IPS-15b (cell line): Measurements from ENCODE around the gene ARHGEF28.

Experiments
- H3K27me3 ChIP-seq: one replicate; pipeline ENCODE4 v1.6.1; 2013; ENCODE audit warnings: low read length; ENCODE audit not compliant: control insufficient read depth, insufficient read depth
- H3K36me3 ChIP-seq: one replicate; pipeline ENCODE4 v1.6.1; 2013; ENCODE audit warnings: low read length; ENCODE audit not compliant: control insufficient read depth, insufficient read depth
- H3K4me1 ChIP-seq: one replicate; pipeline ENCODE4 v1.6.1; 2013; ENCODE audit warnings: mild to moderate bottlenecking, low read length; ENCODE audit not compliant: control insufficient read depth, insufficient read depth
- H3K4me3 ChIP-seq: one replicate; pipeline ENCODE4 v1.5.1; 2013; ENCODE audit warnings: low read depth, low read length
- H3K9ac ChIP-seq: one replicate; pipeline ENCODE4 v1.6.1; 2013; ENCODE audit warnings: low read depth, mild to moderate bottlenecking, low read length
- H3K9me3 ChIP-seq: one replicate; pipeline ENCODE4 v1.6.1; 2013; ENCODE audit warnings: mild to moderate bottlenecking, low read length; ENCODE audit not compliant: control insufficient read depth, insufficient read depth

Gene ARHGEF28

DNA sequence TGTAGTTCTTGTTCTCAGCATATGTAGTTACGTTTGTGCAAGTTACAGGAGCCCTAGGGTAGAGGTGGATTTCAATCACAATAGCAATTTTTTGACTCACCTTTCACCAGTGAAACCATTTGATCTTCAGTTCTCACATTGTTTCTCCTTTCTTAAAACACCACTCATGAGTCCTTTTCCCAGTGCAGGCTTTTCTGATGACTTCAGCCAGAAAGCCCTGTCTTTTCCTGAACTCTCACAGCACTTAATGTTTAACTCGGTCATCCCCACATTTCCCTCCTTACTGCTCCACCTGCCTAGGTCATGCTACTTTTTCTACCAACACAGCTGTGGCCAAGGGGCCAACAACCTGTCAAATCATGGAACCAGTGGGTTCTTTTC, 37.9 kb downstream of the ARHGEF28 start:
- H3K4me1 ChIP-seq, result no peaks in the 10 kb centered on the region
- no peak overlapping the region for H3K9ac ChIP-seq
- H3K4me3 ChIP-seq, result no peak overlapping the region
- H3K9me3 ChIP-seq, result no peaks in the 10 kb centered on the region
- H3K27me3 ChIP-seq, result no peaks in the 10 kb centered on the region
- H3K36me3 ChIP-seq, result no peaks in the 10 kb centered on the region

- Histone ChIP-seq H3K27me3 (no peaks in the 10 kb centered on the region), H3K4me3 (no peak overlapping the region), H3K4me1 (no peaks in the 10 kb centered on the region), H3K36me3 (no peaks in the 10 kb centered on the region), H3K9me3 (no peaks in the 10 kb centered on the region), H3K9ac (no peak overlapping the region)
These were observed 38.8 kb downstream of the ARHGEF28 start for GRCh38 chr5:73664796-73665195.

DNA sequence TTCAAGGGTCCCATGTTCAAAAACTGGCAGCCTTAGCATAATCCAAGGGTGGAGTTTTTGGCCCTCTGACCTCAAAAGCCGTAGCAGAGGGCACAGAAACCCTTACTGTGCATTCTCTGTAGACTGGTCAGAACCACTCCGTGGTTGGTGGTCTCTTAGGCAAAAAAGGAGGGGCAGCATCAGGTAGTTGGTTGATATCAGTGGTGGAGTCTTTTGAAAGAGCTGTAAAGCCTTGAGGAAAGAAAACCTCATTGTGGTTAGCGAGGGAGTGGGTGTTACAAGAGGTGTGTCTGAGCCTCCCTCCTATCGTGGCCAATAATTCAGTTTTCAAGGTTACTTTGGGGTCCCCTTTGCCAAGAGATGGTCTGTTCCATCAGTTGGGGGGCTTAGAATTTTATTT, 40.9 kb downstream of the ARHGEF28 start:
- no peak overlapping the region for H3K4me3 ChIP-seq
- no peaks in the 10 kb centered on the region for H3K36me3 ChIP-seq
- no peak overlapping the region for H3K9ac ChIP-seq
- H3K9me3 ChIP-seq, result no peaks in the 10 kb centered on the region
- H3K27me3 ChIP-seq, result no peaks in the 10 kb centered on the region
- no peaks in the 10 kb centered on the region for H3K4me1 ChIP-seq

DNA sequence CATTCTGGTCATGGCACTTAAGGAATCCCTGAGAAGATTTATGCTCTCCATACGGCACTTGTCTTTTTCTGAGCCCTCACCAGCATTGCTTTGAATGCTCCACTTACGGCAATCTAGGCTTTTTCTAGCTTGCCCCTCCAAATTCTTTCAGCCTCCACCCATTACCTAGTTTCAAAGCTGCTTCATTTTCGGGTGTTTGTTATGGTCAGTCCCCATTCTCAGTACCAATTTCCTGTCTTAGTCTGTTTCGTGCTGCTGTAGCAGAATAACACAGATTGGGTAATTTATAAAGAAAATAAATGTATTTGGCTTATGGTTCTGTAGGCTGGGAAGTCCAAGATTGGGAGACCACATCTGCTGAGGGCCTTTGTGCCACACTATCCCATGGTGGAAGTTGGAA, 42.0 kb downstream of the ARHGEF28 start:
- no peak overlapping the region for H3K9ac ChIP-seq
- no peak overlapping the region for H3K4me3 ChIP-seq
- H3K4me1 ChIP-seq, result no peaks in the 10 kb centered on the region
- no peaks in the 10 kb centered on the region for H3K36me3 ChIP-seq
- no peaks in the 10 kb centered on the region for H3K27me3 ChIP-seq
- no peaks in the 10 kb centered on the region for H3K9me3 ChIP-seq

DNA sequence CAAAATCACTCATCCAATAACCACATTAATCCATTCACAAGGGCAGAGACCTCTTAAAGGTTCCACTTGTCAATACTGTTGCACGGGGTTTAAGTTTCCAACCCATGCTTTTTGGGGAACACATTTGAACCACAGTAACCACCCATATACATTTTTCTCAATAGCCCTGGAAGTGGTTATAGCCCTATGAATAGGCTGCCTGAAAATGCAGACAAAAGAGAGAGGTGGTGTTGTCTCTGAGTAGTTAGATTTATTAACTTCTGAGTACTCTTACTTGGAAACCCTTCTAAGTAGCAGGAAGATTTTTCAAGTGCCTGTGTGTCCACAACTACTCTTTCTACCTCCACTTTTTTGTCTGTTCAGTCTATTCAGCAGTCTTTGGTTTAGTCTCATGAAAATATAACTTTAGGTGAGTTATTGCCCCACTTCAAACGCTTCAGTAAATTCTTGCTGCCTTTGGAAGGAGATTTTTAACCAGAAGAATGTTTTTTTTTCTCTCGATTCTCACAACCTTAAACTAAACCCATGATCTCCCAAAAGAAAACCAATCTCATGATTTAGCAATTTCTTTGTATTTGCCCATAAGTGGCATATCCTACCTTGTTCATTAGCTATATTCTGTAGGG, 42.6 kb downstream of the ARHGEF28 start:
- no peaks in the 10 kb centered on the region for H3K27me3 ChIP-seq
- no peaks in the 10 kb centered on the region for H3K4me1 ChIP-seq
- no peak overlapping the region for H3K4me3 ChIP-seq
- no peak overlapping the region for H3K9ac ChIP-seq
- no peaks in the 10 kb centered on the region for H3K36me3 ChIP-seq
- H3K9me3 ChIP-seq, result no peaks in the 10 kb centered on the region

DNA sequence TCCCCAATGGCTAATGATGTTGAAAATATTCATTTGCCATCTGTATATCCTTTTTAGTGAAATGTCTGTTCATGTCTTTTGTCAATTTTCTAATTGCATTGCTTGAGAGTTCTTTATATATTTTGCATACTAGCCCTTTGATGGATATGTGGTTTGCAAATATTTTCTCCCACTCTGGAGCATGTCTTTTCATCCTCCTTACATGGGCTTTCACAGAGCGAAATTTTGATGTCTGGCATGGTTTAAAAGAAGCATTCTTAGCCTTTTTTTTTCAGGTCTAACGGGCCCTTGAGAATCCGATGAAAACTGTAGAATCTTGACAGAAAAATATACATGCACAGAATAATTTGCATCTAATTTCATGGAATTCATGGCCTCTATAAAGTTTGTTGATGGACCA, 44.7 kb downstream of the ARHGEF28 start:
- no peaks in the 10 kb centered on the region for H3K36me3 ChIP-seq
- H3K9me3 ChIP-seq, result no peaks in the 10 kb centered on the region
- H3K9ac ChIP-seq, result no peak overlapping the region
- no peaks in the 10 kb centered on the region for H3K27me3 ChIP-seq
- H3K4me3 ChIP-seq, result no peak overlapping the region
- peaks cover 3% of the 10 kb centered on the region for H3K4me1 ChIP-seq

DNA sequence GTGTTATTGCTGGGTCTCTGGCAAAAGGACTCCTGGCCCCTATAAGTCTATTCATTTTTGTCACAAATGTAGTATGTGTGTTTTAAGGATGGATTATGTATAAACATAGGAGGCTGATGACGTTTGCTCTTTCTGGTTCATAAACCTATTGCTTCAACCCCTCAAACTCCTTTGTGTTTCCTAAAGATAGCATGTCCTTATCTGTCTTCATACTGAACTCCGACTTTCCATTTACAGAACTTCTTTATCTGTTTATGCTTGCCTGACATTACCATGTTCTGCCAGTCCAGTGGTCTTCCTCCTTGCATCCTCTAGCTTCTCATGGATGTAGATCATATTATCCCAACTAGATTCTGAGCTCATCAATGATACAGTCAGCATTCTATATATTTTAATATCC, 46.1 kb downstream of the ARHGEF28 start:
- Histone ChIP-seq H3K9me3 (no peaks in the 10 kb centered on the region), H3K9ac (no peak overlapping the region), H3K36me3 (no peaks in the 10 kb centered on the region), H3K27me3 (no peaks in the 10 kb centered on the region), H3K4me3 (no peak overlapping the region), H3K4me1 (peaks cover 3% of the 10 kb centered on the region)

DNA sequence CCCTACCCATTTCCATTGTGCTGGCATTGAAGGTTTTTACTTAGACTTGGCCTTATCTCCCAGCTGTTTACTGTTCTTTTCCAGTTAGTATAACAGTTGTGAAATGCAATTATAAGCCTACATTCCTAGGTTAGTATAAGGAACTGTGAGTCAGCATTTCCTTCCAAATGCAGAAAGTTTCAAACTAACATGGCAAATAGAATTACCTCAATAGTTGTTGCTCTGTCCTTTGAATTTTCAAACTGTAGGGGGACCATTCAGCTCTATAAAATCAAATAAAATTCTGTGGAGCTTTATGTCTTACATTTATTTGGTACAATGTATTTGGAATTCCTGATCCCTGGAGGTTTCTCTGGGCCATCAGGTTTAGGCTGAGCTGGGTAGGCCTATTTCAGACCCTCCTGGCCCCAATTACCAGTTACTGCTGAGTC, 47.2 kb downstream of the ARHGEF28 start:
- peaks cover 3% of the 10 kb centered on the region for H3K4me1 ChIP-seq
- H3K4me3 ChIP-seq, result no peak overlapping the region

GRCh38 chr5:73674669-73675004, 48.6 kb downstream of the ARHGEF28 start:
- H3K4me1 ChIP-seq, result peaks cover 3% of the 10 kb centered on the region
- H3K27me3 ChIP-seq, result no peaks in the 10 kb centered on the region
- no peaks in the 10 kb centered on the region for H3K36me3 ChIP-seq
- H3K9ac ChIP-seq, result no peak overlapping the region
- no peak overlapping the region for H3K4me3 ChIP-seq
- H3K9me3 ChIP-seq, result no peaks in the 10 kb centered on the region

More for the DNA sequence above, 47.2 kb downstream of the ARHGEF28 start:
- no peaks in the 10 kb centered on the region for H3K9me3 ChIP-seq
- H3K36me3 ChIP-seq, result no peaks in the 10 kb centered on the region
- no peak overlapping the region for H3K9ac ChIP-seq
- no peaks in the 10 kb centered on the region for H3K27me3 ChIP-seq

GRCh38 chr5:73678322-73678740, 52.3 kb downstream of the ARHGEF28 start:
- Histone ChIP-seq H3K4me3 (no peak overlapping the region), H3K4me1 (peaks cover 3% of the 10 kb centered on the region), H3K27me3 (no peaks in the 10 kb centered on the region), H3K36me3 (no peaks in the 10 kb centered on the region), H3K9ac (no peak overlapping the region), H3K9me3 (no peaks in the 10 kb centered on the region)

GRCh38 chr5:73678807-73679206, 52.8 kb downstream of the ARHGEF28 start:
- Histone ChIP-seq H3K4me1 (peaks cover 3% of the 10 kb centered on the region), H3K36me3 (no peaks in the 10 kb centered on the region), H3K27me3 (no peaks in the 10 kb centered on the region), H3K9me3 (no peaks in the 10 kb centered on the region), H3K4me3 (no peak overlapping the region), H3K9ac (no peak overlapping the region)

GRCh38 chr5:73682176-73682575, 56.2 kb downstream of the ARHGEF28 start:
- H3K27me3 ChIP-seq, result no peaks in the 10 kb centered on the region
- H3K36me3 ChIP-seq, result no peaks in the 10 kb centered on the region
- no peaks in the 10 kb centered on the region for H3K9me3 ChIP-seq
- no peaks in the 10 kb centered on the region for H3K4me1 ChIP-seq
- no peak overlapping the region for H3K4me3 ChIP-seq
- no peak overlapping the region for H3K9ac ChIP-seq
